Measurements from ENCODE around the gene KMT5C. TPM values are rescaled to one million over a fixed set of nuclear protein-coding genes. Genes with fewer than 3 reads are reported as not detected.

KMT5C gene
- total RNA-seq, 1 experiment from 2014 or later: 12.9 TPM

DNA sequence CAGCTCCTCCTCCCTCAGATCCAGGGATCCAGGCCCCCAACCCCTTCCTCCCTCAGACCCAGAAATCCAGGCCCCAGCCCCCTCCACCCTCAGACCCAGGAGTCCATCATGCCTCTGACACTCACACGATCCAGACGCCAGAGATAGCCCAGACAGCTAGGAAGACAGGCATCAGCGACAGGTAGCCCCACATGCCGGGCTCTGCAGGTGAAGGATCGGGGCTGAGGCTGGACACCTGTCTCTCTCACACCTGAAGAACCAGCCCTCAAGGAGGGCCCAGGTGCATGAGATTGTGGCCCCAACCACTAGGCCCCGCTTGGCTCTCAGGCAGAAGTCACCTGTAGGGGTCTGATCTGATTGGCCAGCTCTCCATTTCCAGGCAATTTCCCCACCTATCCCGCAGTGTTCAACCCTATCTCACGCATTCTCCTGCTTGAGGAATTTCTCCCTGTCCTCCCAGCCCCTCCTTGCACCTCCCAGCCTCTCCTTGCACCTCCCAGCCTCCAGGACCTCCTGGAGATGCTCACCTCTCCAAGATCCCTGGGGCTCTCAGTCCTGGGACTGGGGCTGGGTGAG is 18.7 kb upstream of the KMT5C start:
- Mint-ChIP-seq H3K9me3 (ENCODE audit: unreplicated experiment) (no peaks in the 10 kb centered on the region), H3K4me1 (ENCODE audit: insufficient read depth, unreplicated experiment) (peaks cover 6% of the 10 kb centered on the region), H3K4me3 (ENCODE audit: unreplicated experiment) (no peak overlapping the region), H3K27me3 (ENCODE audit: insufficient read depth, unreplicated experiment) (peaks cover 27% of the 10 kb centered on the region), H3K36me3 (ENCODE audit: insufficient read depth, unreplicated experiment) (peaks cover 1% of the 10 kb centered on the region), H3K27ac (ENCODE audit: low read depth, unreplicated experiment) (no peak overlapping the region)
- intact Hi-C loops (cut with micrococcal nuclease): no loop called here
- TF ChIP-seq, protein P1, sequence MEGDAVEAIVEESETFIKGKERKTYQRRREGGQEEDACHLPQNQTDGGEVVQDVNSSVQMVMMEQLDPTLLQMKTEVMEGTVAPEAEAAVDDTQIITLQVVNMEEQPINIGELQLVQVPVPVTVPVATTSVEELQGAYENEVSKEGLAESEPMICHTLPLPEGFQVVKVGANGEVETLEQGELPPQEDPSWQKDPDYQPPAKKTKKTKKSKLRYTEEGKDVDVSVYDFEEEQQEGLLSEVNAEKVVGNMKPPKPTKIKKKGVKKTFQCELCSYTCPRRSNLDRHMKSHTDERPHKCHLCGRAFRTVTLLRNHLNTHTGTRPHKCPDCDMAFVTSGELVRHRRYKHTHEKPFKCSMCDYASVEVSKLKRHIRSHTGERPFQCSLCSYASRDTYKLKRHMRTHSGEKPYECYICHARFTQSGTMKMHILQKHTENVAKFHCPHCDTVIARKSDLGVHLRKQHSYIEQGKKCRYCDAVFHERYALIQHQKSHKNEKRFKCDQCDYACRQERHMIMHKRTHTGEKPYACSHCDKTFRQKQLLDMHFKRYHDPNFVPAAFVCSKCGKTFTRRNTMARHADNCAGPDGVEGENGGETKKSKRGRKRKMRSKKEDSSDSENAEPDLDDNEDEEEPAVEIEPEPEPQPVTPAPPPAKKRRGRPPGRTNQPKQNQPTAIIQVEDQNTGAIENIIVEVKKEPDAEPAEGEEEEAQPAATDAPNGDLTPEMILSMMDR (IDR thresholded peaks at IDR 0.05; ENCODE audit: unreplicated experiment): no peak
- POLR2A ChIA-PET: interaction anchor here (1.5 kb wide), 1 partner anchor 19 kb away, joined by 4 read pairs; the partner anchor contains the start of gene KMT5C
- BruUV-seq (replicated peaks): no TSS peak
- no peak for DNase-seq (ENCODE audit: unreplicated experiment)
- CTCF ChIA-PET: interaction anchor here (0.6 to 7.6 kb wide), 5 partner anchors 19 to 226 kb away, joined by 3 to 58 read pairs (median 5); no protein-coding TSS in a partner anchor

DNA sequence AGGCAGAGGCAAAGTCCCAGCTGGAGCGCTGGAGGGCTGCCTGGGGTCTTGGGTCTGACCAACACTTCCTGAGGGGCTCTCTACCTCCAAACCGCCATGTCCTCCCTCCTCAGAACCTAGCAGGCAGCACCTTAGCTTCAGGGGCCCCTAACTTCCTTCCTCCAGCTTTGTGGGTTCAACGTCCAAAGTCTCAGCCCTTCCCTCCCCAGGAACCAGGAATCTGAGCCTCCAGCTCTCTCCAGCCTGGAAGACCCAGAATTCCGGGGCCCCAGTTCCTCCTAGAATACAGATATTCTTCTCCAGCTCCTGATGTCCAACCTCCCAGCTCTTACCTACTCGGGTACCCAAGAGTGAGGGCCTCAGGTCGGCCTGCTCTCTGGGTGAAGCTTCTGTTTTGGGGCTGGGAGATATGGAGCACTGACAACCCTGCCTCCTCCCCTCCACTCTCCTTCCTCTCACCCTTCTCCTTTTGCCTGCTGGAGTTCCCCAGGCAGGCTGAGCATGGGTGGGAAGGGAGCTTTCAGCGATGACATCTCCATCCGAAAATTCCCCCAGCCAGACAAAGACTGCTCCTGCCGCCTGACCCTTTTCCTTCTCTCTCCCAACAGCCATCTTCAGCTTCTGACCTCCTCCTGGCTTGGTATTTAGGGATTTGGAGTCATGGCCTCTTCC is 18.1 kb upstream of the KMT5C start:
- Mint-ChIP-seq H3K4me3 (ENCODE audit: unreplicated experiment) (no peak overlapping the region), H3K36me3 (ENCODE audit: insufficient read depth, unreplicated experiment) (peaks cover 8% of the 10 kb centered on the region), H3K27ac (ENCODE audit: low read depth, unreplicated experiment) (no peak overlapping the region), H3K9me3 (ENCODE audit: unreplicated experiment) (no peaks in the 10 kb centered on the region), H3K27me3 (ENCODE audit: insufficient read depth, unreplicated experiment) (peaks cover 27% of the 10 kb centered on the region), H3K4me1 (ENCODE audit: insufficient read depth, unreplicated experiment) (peaks cover 6% of the 10 kb centered on the region)
- DNase-seq (ENCODE audit: unreplicated experiment): no peak
- no TSS peak for BruUV-seq (replicated peaks)
- POLR2A ChIA-PET: interaction anchor here (1.1 to 1.5 kb wide), 3 partner anchors 18 to 85 kb away, joined by 3 to 4 read pairs (median 3); partner anchors contain the start of genes HSPBP1 and KMT5C
- TF ChIP-seq, protein P1 (IDR thresholded peaks at IDR 0.05; ENCODE audit: unreplicated experiment): no peak
- intact Hi-C loops (cut with micrococcal nuclease): no loop called here
- CTCF ChIA-PET: interaction anchor here (0.6 to 7.6 kb wide), 5 partner anchors 17 to 146 kb away, joined by 3 to 58 read pairs (median 4); no protein-coding TSS in a partner anchor

DNA sequence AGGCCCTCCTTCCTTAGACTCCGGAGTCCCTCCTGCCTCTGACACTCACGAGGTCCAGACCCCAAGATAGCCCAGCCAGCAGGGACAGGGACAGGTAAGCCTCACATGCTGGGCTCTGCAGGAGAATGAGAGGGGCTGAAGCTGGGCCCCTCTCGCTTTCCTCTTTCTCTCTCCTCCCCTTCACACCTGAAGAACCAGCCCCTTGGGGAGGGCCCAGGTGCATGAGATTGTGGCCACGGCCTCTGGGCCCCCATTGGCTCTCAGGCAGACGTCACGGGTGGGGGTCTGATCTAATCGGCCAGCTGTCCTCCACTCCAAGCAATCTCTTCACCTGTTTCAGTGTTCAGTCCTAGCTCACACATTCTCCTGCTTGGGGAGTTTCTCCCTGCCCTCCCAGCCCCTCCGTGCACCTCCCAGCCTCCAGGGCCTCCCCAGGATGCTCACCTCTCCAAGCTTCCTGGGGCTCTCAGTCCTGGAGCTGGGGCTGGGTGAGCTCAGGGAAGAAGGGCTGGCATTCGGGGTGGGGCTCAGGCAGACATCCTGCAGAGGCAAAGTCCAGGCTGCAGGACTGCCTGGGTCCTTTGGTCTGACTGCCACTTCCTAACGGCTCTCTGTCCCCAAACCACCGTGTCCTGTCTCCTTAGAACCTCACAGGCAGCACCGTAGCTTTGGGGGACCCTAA is 17.3 kb upstream of the KMT5C start:
- H3K36me3 Mint-ChIP-seq (ENCODE audit: insufficient read depth, unreplicated experiment): peaks cover 10% of the 10 kb centered on the region

More for the DNA sequence above, 17.3 kb upstream of the KMT5C start:
- no peak for DNase-seq (ENCODE audit: unreplicated experiment)
- CTCF ChIA-PET: interaction anchor here (0.9 to 7.6 kb wide), 4 partner anchors 17 to 61 kb away, joined by 4 to 58 read pairs (median 5); no protein-coding TSS in a partner anchor
- Mint-ChIP-seq H3K4me3 (ENCODE audit: unreplicated experiment) (no peak overlapping the region), H3K9me3 (ENCODE audit: unreplicated experiment) (no peaks in the 10 kb centered on the region), H3K27me3 (ENCODE audit: insufficient read depth, unreplicated experiment) (peaks cover 27% of the 10 kb centered on the region), H3K4me1 (ENCODE audit: insufficient read depth, unreplicated experiment) (peaks cover 6% of the 10 kb centered on the region), H3K27ac (ENCODE audit: low read depth, unreplicated experiment) (no peak overlapping the region)
- POLR2A ChIA-PET: interaction anchor here (0.6 to 1.5 kb wide), 7 partner anchors 11 to 84 kb away, joined by 3 to 6 read pairs (median 3); partner anchors contain the start of genes HSPBP1 and KMT5C
- no TSS peak for BruUV-seq (replicated peaks)
- intact Hi-C loops (cut with micrococcal nuclease): no loop called here
- TF ChIP-seq, protein P1 (IDR thresholded peaks at IDR 0.05; ENCODE audit: unreplicated experiment): no peak

Measured in MCF 10A (cell line).